ENCODE results near the gene S100A5.
"Not testable (repeated sequence)": the region's sequence is repeated elsewhere in the genome, so short reads cannot be mapped to it uniquely, and the experiment has no call there.

The S100A5 gene

GRCh38 chr1:153566414-153567371 lies 26.0 kb upstream of the S100A5 start:
- peak; percentile 99 for DNase-seq

- DNase-seq: peak; percentile 93 to 96
Observed at GRCh38 chr1:153565529-153566374, 25.0 kb upstream of the S100A5 start, which contains the start of gene S100A2. S100A2 (minus strand) TSS chr1:153565844; CDS start chr1:153563877, 1,967 bp downstream.

- DNase-seq: peak in 1 of 2 experiments; percentile 18
Observed at GRCh38 chr1:153563991-153564390, 23.3 kb upstream of the S100A5 start.

DNA sequence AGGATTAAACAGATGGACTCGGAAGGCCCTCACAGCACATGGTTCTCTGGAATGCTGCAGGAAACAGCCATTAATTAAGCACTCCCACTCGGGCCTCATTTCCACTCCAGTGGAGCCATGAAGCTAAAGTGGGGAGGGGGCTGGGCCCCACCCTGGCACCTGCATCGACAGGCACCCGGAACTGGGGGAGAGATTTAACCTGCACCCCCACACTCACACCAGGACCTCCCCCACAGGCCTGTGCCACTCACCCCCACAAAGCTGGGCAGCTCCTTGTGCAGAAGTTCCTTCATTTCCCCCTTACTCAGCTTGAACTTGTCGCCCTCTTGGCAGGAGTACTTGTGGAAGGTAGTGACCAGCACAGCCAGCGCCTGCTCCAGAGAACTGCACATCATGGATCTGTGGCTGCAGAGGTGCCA lies 22.8 kb upstream of the S100A5 start:
- peak; percentile 32 to 39 for DNase-seq

DNA sequence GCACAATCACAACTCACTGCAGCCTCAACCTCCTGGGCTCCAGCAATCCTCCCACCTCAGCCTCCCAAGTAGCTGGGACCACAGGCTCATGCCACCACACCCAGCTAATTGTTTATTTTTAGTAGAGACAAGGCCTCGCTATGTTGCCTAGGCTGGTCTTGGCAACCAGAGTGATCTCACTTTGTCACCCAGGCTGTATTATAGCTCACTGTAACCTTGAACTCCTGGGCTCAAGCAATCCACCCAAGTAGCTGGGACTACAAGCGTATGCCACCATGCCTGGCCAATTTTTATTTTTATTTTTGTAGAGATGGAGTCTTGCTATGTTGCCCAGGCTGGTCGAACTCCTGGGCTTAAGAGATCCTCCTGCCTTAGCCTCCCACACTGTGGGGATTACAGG lies 21.3 kb upstream of the S100A5 start:
- not testable (repeated sequence) for DNase-seq

DNA sequence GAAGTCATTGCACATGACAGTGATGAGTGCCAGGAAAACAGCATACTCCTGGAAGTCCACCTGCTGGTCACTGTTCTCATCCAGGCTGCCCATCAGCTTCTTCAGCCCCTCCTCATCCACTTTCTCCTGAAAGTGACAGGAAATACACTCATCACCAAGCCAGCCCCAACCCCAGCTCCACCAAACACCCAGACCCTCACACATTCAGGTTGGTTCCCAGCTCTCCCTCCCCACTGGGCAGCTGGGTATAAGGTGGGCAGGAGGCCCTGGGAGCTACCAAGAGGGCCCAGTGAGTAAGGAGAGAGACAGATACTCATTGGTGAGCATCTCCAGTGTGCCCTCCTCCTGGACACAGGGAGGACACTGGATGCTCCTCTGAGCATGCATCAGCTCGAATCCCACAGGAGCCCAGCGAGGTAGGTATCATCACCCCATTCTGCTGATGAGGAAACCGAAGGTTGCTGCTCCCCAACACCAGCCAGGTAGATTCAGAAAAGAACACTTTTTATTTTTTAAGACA lies 20.8 kb upstream of the S100A5 start:
- DNase-seq: no peak

DNA sequence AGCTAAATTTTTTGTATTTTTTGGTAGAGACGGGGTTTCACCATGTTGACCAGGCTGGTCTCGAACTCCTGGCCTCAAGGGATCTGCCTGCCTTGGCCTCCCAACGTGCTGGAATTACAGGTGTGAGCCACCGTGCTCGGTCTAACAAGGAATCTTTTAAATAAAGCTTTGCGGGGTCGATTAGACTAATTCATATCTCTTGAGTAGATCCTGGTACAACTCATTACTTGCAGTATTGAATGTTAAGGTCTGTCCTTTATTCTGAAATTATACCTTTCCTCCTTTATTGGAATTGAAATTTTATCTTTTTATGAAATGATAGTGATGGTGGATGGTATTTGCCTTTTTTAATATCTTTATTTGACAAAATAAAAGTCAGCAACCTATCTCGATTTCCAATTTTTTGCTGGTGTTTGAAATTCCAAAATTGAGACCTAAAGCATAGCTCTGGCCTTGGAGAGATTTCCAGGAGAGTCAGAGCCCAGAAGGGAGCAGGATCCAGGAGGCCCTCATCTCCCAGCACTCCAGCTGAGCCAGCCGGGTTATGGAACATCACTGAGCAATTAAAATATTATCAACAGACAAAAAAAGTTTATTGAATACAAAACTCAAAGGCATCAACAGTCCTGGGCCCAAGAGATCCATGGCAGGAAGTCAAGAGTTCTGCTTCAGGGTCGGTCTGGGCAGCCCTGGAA lies 20.2 kb upstream of the S100A5 start:
- DNase-seq: no peak

GRCh38 chr1:153560241-153560640 lies 19.5 kb upstream of the S100A5 start:
- no peak for DNase-seq

DNA sequence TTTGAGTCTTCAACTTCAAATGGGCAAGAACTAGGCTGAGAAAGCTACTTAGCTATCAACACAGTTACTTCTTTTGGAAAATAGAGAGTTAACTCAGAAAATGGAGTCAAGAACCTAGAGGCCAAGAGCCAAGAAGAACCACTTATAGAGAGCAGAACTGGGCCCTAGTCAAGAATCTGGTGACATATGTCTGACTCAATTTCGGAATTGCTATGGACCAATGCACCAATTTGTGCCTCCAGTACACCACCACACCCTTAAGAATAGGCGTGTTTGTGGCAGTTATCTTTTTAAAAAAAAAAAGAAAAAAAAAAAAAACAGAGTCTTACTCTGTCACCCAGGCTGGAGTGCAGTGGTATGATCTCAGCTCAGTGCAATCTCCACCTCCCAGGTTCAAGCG lies 17.1 kb upstream of the S100A5 start:
- DNase-seq: no peak

DNA sequence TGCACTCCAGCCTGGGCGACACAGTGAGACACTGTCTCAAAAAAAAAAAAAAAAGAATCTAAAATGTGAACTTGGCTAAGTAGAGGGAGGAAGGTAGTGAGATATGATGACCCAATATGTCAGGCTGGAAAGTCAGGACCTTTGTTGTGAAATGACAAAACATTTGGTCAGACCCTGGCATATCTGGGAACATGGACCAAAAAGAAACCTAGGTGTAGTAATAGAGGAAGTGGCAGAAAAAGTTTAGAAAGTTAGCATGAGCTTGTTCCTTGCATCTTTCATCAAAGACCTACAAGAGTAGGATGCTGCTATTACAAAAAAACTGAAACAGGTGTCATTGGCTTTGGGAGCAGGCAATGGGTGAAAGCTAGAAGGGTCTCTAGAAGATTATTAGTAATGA lies 15.6 kb upstream of the S100A5 start:
- no peak for DNase-seq

- peak in 1 of 2 experiments; percentile 32 for DNase-seq
Observed at GRCh38 chr1:153553830-153554541, 13.3 kb upstream of the S100A5 start.

- DNase-seq: no peak
Observed at GRCh38 chr1:153553096-153553495, 12.4 kb upstream of the S100A5 start.

GRCh38 chr1:153552335-153552734 lies 11.6 kb upstream of the S100A5 start:
- no peak for DNase-seq

DNA sequence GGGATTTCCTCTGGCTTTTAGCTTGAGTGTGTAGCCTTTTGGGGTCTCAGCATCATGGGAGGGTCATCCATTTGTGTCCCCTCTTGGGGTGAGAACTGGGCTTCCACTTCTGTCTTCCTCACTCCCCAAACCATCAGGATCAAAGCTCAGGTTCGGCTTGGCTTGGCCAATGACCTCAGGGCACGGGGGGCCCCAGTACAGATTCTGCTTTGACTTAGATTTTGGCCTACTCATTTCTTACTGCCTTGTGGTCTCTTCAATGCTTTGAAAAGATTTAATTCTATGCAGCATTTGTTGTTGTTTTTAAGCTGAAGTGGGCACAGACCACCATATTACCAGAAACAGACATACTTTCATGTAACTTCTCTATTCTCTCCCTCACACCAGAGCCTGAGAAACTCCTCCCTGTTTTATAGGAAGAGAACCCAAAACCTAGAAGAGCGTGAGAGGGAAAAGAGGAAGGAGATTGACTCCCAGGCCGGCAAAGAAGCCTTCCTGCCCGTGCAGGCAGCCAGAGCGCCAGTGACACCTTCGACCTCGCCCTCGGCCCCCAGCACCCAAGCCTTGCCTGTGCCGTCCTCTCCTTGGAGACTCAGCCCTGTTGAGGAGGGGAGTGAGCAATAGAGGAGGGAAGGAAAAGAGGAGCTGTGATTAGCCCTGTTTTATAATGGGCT lies 10.2 kb upstream of the S100A5 start:
- DNase-seq: no peak

GRCh38 chr1:153550398-153550758 lies 9.6 kb upstream of the S100A5 start:
- DNase-seq: no peak

GRCh38 chr1:153549741-153550397 lies 9.1 kb upstream of the S100A5 start:
- DNase-seq: peak; percentile 30 to 43

DNA sequence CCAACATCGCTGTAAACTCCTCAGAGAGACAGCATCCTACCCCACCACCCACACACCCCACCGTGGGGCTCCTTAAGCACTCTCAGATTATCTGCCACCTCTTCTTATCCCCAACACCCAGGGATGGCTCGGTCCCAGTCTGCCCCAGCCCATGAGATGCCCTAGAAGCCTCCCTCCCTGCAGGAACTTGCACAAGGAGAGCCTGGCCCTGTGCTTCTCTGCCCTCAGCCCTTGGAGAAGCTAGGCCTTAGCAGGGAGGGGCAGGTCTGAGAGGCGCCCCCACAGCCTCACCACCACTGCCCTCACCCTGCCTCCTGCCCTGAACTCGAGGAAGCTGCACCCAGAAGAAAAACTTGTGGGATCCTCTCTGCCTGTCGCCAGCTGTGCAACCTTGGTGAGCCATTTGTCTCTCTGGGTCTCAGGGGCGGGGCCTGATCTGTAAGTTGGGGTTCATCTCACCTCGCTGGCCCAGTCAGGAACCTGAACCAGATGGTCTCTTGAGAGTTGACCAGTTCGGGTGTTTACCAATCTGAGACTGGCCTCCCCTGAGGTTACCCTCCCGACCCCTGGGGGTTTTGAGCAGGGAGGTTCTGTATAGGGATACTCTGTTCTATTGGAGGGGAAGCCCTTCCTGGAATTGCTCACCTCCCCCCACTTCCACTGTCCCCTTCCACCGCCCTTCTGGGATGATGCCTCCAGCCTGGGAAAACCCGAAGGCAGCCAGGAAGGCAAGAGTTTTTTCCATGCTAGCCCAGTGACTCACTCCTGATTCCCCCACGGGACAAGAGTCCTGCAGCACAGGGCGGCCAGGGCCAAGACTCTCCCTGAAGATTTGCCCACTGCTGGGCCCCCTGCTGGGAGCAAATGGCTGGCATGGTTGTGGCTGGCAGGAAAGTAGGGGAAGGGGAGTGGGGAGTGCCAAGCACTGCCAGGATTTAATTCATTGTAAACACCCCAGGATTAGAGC lies 8.3 kb upstream of the S100A5 start, which contains the start of gene S100A3:
Gene S100A3 (minus strand): TSS at position 537 of the 967 bp plus-strand sequence. CDS start 773 bp downstream, outside the sequence.
- peak; percentile 71 to 91 for DNase-seq

DNA sequence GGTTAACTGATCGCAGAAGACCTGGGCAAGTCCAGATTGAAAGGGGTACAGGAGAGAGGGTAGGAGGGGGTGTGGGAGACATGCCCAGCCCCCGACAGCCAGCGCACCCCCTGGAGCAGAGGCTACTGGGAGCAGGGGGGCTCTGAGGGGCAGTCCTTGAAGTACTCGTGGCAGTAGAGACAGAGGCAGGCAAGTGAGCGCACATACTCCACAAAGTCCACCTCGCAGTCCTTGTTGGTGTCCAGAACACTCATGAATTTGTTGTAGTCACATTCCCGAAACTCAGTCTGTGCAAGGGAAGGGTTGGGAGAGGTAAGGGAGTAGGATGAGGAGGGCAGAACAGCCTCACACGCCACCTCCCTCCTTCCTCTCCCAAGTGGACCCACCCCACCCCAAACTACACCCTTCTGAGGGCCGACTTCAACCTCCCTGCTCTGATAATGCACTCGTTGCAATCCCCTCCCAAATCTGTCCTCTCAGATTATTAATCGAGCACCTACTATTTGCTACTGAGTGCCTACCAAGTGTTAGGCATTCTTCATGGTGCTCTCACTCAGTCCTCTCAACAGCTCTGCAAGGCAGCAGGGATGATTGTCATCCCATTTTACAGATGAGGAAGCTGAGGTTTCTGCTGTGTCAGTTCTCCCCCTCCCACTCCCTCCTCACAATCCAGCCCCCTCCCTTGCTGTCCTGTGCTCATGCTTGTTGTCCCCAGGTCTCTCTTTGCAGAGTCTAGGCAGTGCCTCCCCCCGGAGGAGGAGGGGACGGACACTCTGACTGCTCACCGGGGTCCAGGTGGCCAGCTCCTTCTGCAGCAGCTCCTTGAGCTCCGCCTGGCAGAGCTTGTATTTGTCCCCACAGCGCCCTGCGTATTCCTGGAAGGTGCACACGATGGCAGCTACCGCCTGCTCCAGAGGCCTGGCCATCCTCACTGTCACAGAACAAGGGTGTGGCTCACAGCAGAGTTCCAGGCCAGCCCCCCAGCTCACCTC lies 7.1 kb upstream of the S100A5 start:
- DNase-seq: no peak

Measured in NCI-H446 (cell line).